Endodermal cell (in vitro differentiated cells): ENCODE measurements around the gene UBB. TPM values are rescaled to one million over a fixed set of nuclear protein-coding genes. Genes with fewer than 3 reads are reported as not detected.

Source experiments
- DNase-seq: peaks from one replicate; pipeline ENCODE4 v3.0.0-alpha.2; 2017
- H3K27ac ChIP-seq: 2 replicates; pipeline ENCODE4 v1.5.1; 2013; ENCODE audit warnings: mild to moderate bottlenecking, low read depth, low read length, moderate library complexity
- H3K27me3 ChIP-seq: 2 replicates; pipeline ENCODE4 v1.6.1; 2013; ENCODE audit warnings: mild to moderate bottlenecking, low read length, moderate library complexity; ENCODE audit not compliant: insufficient read depth, control insufficient read depth, poor library complexity, severe bottlenecking
- H3K36me3 ChIP-seq: 2 replicates; pipeline ENCODE4 v1.7.0; 2013; ENCODE audit warnings: mild to moderate bottlenecking, low read length, moderate library complexity; ENCODE audit not compliant: control insufficient read depth, insufficient read depth
- H3K4me1 ChIP-seq: one replicate; pipeline ENCODE4 v1.7.0; 2013; ENCODE audit warnings: low read length; ENCODE audit not compliant: control insufficient read depth, insufficient read depth
- H3K4me3 ChIP-seq: 2 replicates; pipeline ENCODE4 v1.5.1; 2013; ENCODE audit warnings: mild to moderate bottlenecking, low read length, moderate library complexity
- H3K9ac ChIP-seq: 2 replicates; pipeline ENCODE4 v1.6.1; 2013; ENCODE audit warnings: mild to moderate bottlenecking, low read length, moderate library complexity; ENCODE audit not compliant: poor library complexity, severe bottlenecking; ENCODE audit errors: extremely low read depth
- H3K9me3 ChIP-seq: 2 replicates; pipeline ENCODE4 v1.6.1; 2013; ENCODE audit warnings: mild to moderate bottlenecking, low read length, moderate library complexity; ENCODE audit not compliant: control insufficient read depth
- H3K27ac Mint-ChIP-seq: 2 replicates; pipeline ENCODE4 v1.8.0; 2020; ENCODE audit warnings: mixed read lengths
- H3K27me3 Mint-ChIP-seq: 2 replicates; pipeline ENCODE4 v1.8.0; 2021; ENCODE audit warnings: mild to moderate bottlenecking, mixed read lengths; ENCODE audit not compliant: insufficient read depth
- H3K36me3 Mint-ChIP-seq: 2 replicates; pipeline ENCODE4 v1.8.0; 2020; ENCODE audit warnings: low read depth, mixed read lengths
- H3K4me1 Mint-ChIP-seq: 2 replicates; pipeline ENCODE4 v1.8.0; 2020; ENCODE audit warnings: mixed read lengths
- H3K4me3 Mint-ChIP-seq: 2 replicates; pipeline ENCODE4 v1.8.0; 2020; ENCODE audit warnings: mild to moderate bottlenecking, moderate library complexity, mixed read lengths
- H3K9me3 Mint-ChIP-seq: 2 replicates; pipeline ENCODE4 v1.8.0; 2020; ENCODE audit warnings: mild to moderate bottlenecking, mixed read lengths
- WGBS, 2 experiments: methylation state at CpG; one replicate each; pipeline versions ENCODE4 v1.1.5 to v1.1.7; 2013; ENCODE audit warnings: missing lambda C conversion rate in 2 of 2, mixed read lengths in 1 of 2; ENCODE audit not compliant: insufficient coverage in 1 of 2, insufficient read length in 1 of 2; 5-methylcytosine and 5-hydroxymethylcytosine counted together
- total RNA-seq, 2 donors: library from RNA; stranded (reverse); fragmentation: NEBNext Ultra II Directional in 1 of 2; extraction: Animal tissue kit (Norgen Biotek cat#: 25700) in 1 of 2; gene quantifications; 2 replicates in 1 of 2; 3 replicates in 1 of 2; pipeline ENCODE4 v1.2.1, GENCODE V29; 2021
- TF ChIP-seq, protein P1 (sequence below): fragments of 200-600 bp; sonication (generic); conservative IDR thresholded peaks from 2 replicates; pipeline ENCODE4 v1.5.0; 2021; ENCODE audit warnings: antibody characterized with exemption, mild to moderate bottlenecking

Gene UBB
- total RNA-seq, 2 donors from 2014 or later: 1,658 to 1,721 TPM

DNA sequence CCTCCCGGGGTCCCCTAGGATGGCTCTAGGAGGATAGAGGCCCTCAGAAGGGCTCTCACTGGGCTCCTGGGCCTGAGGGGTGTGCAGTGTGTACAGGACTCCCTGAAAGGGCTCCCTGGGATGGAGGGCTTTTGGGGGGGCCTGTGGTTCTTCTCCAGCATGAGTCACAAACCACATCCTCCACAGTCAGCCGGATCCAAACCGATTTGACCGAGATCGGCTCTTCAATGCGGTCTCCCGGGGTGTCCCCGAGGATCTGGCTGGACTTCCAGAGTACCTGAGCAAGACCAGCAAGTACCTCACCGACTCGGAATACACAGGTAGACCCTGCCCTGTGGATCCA, 39.0 kb downstream of the UBB start:
- Histone ChIP-seq H3K4me3 (no peak overlapping the region), H3K9me3 (no peaks in the 10 kb centered on the region), H3K27me3 (no peaks in the 10 kb centered on the region), H3K4me1 (peaks cover 7% of the 10 kb centered on the region), H3K27ac (no peak overlapping the region), H3K36me3 (no peaks in the 10 kb centered on the region), H3K9ac (no peak overlapping the region)
- Mint-ChIP-seq H3K36me3 (no peaks in the 10 kb centered on the region), H3K4me1 (no peaks in the 10 kb centered on the region), H3K4me3 (no peak overlapping the region), H3K9me3 (no peaks in the 10 kb centered on the region), H3K27me3 (peaks cover 2% of the 10 kb centered on the region), H3K27ac (no peak overlapping the region)
- no peak for DNase-seq
- 96 to 100% methylated on average over 5 to 10 of the region's 10 CpGs for WGBS, 2 experiments
- TF ChIP-seq, protein P1, sequence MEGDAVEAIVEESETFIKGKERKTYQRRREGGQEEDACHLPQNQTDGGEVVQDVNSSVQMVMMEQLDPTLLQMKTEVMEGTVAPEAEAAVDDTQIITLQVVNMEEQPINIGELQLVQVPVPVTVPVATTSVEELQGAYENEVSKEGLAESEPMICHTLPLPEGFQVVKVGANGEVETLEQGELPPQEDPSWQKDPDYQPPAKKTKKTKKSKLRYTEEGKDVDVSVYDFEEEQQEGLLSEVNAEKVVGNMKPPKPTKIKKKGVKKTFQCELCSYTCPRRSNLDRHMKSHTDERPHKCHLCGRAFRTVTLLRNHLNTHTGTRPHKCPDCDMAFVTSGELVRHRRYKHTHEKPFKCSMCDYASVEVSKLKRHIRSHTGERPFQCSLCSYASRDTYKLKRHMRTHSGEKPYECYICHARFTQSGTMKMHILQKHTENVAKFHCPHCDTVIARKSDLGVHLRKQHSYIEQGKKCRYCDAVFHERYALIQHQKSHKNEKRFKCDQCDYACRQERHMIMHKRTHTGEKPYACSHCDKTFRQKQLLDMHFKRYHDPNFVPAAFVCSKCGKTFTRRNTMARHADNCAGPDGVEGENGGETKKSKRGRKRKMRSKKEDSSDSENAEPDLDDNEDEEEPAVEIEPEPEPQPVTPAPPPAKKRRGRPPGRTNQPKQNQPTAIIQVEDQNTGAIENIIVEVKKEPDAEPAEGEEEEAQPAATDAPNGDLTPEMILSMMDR: no peak

GRCh38 chr17:16422416-16422815, 41.5 kb downstream of the UBB start:
- WGBS, 2 experiments: 80 to 87% methylated on average over 5 to 7 of the region's 7 CpGs
- Mint-ChIP-seq H3K27ac (no peak overlapping the region), H3K27me3 (peaks cover 2% of the 10 kb centered on the region)

DNA sequence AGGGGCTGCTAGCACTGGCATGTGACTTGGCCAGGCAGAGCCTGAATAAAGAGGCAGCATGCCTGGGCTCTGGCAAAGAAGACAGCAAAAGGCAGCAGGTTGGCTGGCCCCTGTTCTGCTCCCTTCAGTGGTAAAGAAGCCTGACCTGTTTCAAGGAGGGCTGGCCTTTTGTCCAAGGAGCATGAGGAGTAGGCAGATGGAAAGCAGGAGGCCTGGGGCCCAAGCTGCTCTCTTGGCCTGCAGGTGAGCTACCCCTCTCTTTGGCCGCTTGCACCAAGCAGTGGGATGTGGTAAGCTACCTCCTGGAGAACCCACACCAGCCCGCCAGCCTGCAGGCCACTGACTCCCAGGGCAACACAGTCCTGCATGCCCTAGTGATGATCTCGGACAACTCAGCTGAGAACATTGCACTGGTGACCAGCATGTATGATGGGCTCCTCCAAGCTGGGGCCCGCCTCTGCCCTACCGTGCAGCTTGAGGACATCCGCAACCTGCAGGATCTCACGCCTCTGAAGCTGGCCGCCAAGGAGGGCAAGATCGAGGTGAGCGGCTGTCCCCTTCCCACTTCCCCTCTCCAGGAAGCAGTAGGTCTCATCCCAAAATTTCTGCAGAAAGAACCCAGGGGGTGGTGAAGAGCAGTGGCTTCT, 42.5 kb downstream of the UBB start:
- Mint-ChIP-seq H3K4me3 (no peak overlapping the region), H3K27me3 (peaks cover 2% of the 10 kb centered on the region), H3K4me1 (no peaks in the 10 kb centered on the region), H3K9me3 (no peaks in the 10 kb centered on the region), H3K36me3 (no peaks in the 10 kb centered on the region), H3K27ac (no peak overlapping the region)
- TF ChIP-seq, protein P1: no peak
- Histone ChIP-seq H3K4me1 (peaks cover 7% of the 10 kb centered on the region), H3K9ac (no peak overlapping the region), H3K36me3 (no peaks in the 10 kb centered on the region), H3K4me3 (no peak overlapping the region), H3K27ac (no peak overlapping the region), H3K9me3 (no peaks in the 10 kb centered on the region), H3K27me3 (no peaks in the 10 kb centered on the region)
- WGBS, 2 experiments: 94 to 95% methylated on average over 6 to 10 of the region's 10 CpGs
- no peak for DNase-seq

More at GRCh38 chr17:16422416-16422815, 41.5 kb downstream of the UBB start:
- no peaks in the 10 kb centered on the region for H3K36me3 ChIP-seq
- TF ChIP-seq, protein P1: no peak
- Mint-ChIP-seq H3K4me3 (no peak overlapping the region), H3K36me3 (no peaks in the 10 kb centered on the region), H3K4me1 (no peaks in the 10 kb centered on the region), H3K9me3 (no peaks in the 10 kb centered on the region)
- H3K4me1 ChIP-seq: peaks cover 7% of the 10 kb centered on the region
- H3K9ac ChIP-seq: no peak overlapping the region
- no peak overlapping the region for H3K27ac ChIP-seq
- H3K9me3 ChIP-seq: no peaks in the 10 kb centered on the region
- no peak overlapping the region for H3K4me3 ChIP-seq
- peak; percentile 56 for DNase-seq
- H3K27me3 ChIP-seq: no peaks in the 10 kb centered on the region
